Activated CD8-positive, alpha-beta memory T cell treated with anti-CD3 and anti-CD28 coated beads for 1 hour (primary cell): Measurements from ENCODE around the gene SNORC.

Experiments
- DNase-seq, 2 donors: peaks; one replicate each; pipeline ENCODE4 v3.0.0-alpha.2; 2020; ENCODE audit warnings: low read depth in 1 of 2; ENCODE audit errors: extremely low read depth in 1 of 2

The SNORC gene

DNA sequence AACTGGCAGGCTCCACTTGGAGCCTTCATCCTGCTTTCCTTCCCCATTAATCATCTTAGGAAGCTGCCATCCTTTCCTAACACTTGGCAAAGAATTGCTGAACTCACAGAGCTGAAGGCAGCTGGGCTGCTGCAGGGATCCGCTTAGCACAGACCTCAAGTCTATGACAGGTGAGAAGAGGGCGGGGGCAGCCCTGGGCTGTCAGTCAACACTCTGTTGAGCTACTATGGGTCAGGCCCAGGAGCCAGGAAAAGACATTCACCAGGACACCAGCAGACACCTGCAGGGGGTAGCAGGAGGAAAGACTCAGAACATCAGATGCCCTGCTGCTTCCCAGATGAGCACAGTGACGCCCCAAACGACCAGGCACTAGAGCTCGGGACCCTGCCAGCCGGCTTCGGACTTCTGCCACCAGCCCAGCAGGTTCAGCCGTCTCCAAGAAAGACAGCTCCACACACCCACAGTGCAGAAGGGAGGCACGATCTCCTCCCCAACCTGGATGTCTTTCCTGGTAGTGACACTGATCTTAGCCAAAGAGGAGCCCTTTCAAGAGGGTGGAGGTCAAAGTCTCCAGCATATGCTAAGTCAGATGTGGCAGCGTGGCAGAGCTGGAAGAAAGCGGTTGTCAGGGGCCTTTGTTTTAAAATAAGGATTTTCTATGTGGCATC lies 55.2 kb downstream of the SNORC start:
- DNase-seq, result no peak

DNA sequence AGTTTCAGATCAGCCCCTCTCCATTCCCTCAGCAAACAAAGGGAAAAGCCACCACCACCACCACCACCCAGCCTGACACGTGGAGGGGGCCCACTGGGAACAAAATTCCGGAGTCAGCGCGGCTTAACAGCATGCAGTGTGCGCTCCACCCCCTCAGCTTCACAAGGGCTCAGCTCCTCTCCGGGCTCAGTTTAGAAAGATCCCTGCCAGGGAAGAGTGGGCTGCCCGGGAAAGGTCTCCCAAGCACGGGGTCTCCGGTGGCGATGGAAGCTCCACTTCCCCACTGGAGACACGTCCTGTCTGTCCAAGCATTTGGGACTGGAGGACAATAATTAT lies 55.7 kb downstream of the SNORC start:
- no peak for DNase-seq

DNA sequence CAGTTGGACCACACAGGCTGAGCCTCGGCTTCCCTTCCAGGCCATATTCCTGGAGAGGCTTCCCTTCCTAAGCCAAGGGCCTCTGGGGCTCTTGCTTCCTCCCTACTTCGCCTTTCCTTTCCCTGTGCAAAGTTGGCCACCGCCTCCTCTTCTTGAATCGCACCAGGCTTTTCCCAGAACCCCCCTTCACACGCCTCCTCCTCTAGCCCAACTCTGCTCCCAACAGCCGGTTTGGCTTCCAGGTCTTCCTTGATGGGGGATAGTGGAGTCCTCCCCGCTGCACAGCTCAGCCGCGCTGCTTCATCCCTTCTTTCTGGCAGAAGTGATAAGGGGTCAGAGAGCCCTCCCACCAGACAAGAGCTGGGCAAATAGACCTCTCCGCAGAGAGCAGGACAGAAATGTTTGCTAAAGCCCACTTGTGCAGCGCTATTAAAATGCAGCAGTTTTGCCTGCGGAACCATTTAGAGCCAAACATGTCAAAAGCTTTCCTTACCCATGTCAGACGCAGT lies 56.4 kb downstream of the SNORC start:
- no peak for DNase-seq

DNA sequence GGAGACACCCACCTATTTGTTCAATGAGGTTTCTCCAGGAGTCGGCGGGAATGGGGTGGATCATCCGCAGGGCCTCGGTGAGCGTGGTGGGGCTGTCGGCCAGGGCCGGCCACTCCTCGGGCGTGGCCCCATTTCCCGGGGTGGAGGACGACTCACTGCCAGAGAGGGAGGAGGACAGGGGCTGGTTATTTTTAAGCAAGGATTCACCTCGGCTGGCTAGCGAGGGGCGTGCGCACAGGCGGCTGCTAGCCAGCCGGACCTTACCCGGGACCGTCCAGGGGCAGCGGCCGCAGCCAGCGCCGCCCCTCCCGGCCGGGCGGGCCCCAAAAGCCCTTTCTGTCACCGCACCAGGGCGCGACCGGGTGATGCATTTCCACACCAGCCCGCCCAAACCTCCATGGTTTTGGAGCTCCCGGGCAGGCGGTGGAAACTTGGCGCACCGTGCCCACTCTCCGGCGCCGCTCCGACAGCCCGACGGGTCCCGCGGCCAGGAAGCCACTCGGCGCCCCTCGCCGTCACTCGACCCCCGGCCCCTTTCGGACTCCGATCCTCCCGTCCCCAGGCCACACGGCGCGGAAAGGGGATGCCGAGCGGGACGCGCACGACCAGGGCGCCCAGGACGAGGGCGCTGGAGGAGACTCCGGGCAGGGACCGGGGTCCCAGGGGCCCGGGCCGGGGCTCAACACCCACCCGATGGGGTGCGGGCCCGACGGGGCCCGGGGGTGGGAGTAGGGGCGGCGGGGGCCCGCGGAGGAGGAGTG lies 57.1 kb downstream of the SNORC start:
- no peak for DNase-seq

DNA sequence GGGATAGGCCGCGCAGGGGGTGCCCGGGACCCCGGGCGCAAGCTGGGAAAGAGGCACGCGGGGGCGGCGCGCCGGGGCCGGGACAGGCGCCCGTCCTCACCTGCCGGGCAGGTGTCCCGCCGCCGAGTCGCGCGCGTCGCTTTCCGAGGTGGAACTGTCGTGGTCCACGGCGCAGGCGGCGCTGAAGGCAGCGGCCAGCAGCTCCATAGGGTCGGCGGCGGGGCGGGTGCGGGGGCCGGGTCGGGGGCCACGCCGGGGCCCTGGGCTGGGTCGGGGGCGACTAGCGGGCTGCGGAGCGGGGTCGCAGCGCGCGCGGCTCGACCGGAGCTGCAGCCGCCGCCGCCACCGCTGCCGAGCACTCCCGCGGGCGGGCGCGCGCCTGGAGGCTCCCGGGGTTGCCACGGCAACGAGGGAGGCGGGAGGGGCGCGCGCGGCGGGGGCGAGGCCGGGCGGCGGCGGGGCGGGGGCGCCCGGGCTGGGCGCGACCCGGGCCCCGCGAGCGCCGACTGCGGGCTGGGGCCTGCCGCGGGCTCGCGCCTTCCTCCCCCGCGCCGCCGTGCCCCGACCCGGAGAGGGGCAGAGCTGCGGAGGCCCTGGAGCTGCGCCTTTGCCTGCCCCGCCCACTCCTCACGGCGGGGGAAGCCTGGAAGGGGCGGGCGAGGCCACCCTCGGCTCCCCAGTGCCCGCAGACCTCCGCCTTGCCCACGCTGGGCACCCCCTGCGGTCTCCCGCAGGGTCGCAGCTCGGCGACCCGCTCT lies 57.9 kb downstream of the SNORC start:
- no peak for DNase-seq
